HG02610 (cell line): ENCODE data around the gene STAT4.
"Not testable (repeated sequence)": the region's sequence is repeated elsewhere in the genome, so short reads cannot be mapped to it uniquely, and the experiment has no call there.

ENCODE experiments used
- ATAC-seq: cut with Tn5 transposase; IDR thresholded peaks from one replicate; pipeline ENCODE4 v1.9.1; 2021; ENCODE audit warnings: mild to moderate bottlenecking, moderate library complexity; ENCODE audit not compliant: unreplicated experiment

The STAT4 gene

DNA sequence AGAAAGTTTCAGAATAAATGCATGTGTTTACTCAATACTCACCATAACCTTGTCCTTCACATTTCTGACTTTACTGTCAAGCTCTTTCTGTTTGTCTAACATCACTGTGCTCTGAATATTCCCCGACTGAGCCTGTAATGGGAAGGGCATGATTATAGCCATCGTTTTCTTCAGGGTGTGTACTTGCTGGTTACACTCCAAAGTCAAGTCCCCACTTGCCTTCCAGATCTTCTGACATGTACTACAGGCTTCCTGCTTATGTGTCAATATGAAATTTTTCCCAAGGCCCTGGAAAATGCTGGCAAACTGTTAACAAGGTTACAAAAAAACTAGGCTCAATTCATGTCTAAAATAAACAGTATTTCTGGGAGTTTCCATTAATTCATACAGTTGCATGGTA lies 149.8 kb downstream of the STAT4 start:
- ATAC-seq: no peak

DNA sequence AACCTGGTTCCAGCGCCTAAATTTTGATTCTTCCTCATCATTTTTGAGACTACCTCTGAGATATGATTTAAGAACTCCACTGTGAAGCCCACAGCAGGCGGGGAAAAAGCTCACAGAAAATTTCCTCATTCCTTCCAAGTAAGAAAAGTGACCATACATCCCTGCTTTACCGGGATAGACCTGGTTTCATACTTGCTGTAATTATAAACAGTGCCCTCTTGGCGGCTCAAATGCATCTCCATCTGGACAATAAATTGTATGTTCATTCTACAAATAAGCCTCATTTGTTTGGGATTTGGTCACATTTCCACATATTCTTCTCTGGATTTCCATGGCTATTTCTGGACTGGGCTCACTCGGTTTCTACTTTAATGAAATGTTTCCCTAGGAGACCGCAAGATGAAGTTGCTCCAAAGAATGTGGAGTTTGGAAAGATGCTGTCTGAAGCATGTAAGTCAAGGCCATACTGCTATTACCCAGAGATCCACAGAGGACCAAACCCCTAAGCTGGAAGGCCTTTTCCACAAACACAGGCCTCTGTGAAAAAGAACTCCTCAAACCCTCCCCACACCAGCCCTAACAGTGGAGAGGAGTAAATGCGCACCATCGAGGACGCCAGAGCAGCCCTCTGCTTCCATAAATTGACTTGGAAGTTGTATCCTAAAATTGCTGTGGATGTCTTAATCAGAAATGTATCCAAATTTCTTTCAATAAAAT lies 150.7 kb downstream of the STAT4 start:
- ATAC-seq: no peak

DNA sequence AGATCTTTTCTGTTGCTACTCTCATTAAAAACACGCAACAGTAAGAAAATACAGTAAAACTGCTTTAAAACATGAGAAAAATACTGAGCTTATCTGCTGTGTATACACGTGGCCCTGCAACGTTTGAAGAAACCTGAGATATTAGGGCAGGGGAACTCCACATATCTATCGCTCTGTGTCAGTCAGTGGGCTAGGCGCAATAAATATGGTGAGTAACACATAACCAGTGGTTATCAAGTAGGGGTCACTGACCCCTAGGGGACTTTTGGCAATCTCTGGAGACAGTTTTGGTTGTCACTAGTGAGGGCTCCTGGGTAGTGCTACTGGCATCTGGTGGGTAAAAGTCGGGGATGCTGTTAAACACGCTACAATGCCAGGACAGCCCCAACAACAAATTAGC lies 151.7 kb downstream of the STAT4 start:
- ATAC-seq: no peak

DNA sequence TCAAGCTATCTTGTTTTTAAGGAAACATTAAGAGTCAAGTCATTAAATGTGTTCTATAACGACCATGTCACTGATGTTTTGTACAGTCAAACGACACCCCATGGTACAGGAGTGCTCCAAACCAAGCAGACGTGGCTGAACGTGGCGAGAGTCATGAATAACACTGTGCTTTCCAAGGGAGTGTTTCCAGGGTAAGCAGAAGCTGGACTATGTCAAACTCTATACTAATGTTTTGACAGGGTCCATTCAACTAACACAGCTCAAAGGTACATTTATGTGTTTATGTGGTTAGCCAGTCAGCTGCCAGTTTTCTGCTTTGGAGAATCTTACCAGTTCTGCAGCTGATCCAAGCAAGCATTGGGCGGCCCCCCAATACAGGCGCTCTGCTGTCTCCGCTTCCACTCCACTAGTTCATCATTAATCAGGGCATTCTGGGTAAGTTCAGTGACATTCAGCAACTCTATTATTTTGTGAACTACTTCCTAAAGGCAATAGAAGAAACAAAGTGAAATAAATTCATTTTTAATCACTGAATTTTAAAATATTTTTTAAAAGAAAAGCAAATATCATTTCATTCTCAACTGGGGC lies 153.2 kb downstream of the STAT4 start:
- ATAC-seq: no peak

DNA sequence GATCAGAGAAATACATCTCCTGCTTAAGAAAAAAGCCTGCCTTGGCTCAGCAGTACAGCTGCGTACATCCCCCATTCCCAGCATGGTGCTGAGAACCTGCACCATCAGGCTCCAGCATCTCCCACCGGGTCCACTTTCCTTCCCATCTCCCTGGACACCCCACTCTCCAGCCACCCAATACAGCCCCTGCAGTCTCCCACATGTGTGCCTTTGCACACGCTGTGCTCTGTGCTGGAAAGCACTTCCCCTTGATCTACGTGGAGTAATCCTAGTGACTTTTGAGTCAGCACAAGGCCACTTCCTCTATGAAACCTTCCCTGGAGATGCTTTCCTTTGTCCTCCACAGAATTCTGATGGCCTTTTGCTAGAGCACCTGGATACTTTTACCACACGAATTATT lies 153.8 kb downstream of the STAT4 start:
- ATAC-seq: no peak

DNA sequence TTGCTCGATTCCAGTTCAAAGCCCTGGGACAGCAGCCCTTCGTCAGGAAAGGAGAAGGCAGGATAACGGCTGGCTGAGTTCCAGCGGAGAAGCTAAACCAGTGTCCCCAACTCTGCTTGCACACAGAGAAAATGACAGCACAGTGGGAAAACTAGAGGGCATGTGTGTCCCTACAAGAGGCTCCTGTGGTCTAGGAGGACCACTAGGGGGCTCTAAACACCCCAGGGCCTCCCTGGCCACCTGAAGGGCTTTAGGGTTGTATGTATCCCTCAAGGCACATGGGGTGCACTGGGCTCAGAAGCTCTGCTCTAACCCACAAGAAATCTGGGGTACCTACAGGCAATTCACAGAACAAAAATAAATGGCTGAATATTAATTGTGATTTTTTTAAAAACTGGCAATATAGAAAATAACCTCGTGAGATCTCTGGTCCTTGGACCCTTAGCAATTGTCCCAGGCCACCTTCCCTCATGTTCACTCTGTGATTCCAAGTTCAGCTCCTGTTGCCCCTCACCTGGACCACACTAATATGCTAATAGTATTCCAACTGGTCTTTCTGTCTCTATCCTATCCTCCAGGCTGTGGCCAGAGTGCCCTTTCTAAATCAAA lies 154.4 kb downstream of the STAT4 start:
- ATAC-seq: no peak

GRCh38 chr2:190995315-190995714 lies 155.5 kb downstream of the STAT4 start:
- ATAC-seq: not testable (repeated sequence)

DNA sequence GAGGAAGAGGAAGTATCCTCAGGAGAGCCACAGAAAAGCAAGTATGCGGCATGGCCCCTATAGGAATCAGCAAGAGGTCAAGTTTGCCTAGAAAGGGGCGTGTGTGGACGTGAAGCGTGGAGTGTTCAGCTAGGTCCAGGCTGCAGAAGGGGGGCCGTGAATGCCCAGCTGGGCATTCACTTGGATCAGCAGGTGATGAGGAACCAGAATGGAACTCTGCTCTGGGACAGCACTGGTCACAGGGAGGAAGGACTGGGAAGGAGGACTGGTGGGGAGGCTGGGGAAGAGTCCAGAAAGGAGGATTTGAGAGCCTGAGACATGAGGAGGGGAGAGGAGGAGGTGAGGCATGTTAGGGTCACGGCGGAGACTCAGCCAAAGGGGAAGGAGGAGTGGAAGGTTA lies 156.6 kb downstream of the STAT4 start:
- no peak for ATAC-seq

GRCh38 chr2:190993292-190993643 lies 157.5 kb downstream of the STAT4 start:
- ATAC-seq: no peak

DNA sequence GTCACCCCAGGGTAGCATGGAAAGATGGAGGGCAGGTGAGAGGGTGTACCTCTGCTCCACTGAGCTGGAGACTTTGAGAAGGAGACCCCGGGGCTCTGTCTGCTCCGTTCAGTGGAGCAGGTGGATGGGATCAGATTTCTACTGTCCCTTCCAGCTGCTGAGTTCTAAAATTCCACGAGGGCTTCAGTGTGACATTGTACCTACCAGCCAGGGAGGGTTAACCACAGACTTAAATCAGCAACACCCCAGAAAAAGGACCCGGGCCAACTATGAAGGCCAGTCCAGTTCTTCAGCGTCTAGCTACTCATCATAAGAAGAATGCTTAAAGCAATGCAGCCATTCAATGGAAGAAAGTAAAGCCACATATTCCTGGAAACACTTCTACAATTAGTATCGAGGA lies 160.7 kb downstream of the STAT4 start:
- no peak for ATAC-seq

- ATAC-seq: no peak
Measured at GRCh38 chr2:190988910-190989309, 161.9 kb downstream of the STAT4 start.

DNA sequence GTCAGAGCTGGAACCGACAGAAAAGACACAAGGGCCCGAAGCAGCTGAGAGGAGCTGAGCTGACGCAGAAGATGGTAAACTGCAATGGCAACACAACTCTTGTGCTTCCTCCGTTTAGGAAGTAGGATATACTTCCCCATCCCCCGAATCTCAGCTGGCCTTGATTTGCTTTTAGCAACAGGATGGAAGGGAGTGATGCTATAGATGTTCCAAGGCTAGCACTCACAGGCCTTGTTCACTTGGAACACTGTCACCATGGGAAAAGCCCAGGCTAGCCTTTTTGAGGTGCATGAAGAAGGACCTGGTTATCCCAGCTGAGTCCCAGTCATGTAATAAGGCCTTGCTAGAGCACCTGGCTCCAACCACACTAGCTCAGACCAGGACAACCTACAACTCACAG lies 162.9 kb downstream of the STAT4 start:
- ATAC-seq: no peak

DNA sequence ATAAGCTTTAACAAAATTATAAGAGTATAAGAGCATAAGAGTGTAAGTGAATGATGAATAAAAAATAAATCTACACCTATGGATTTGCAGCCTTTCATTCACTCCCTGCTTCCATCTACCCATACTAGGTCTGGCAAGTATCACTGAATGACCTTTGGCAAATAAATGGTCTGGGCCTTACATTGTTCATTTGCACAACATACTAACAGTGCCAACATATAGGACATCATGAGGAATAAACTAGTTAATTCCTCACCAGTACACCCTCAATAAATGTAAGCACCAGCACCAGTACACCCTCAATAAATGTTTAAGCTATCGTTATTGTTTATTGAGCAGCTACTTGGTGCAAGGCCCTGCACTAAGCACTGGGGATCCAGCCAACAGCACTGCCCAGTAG lies 163.7 kb downstream of the STAT4 start:
- no peak for ATAC-seq

- no peak for ATAC-seq
Measured at GRCh38 chr2:190986221-190986953, 164.4 kb downstream of the STAT4 start.

DNA sequence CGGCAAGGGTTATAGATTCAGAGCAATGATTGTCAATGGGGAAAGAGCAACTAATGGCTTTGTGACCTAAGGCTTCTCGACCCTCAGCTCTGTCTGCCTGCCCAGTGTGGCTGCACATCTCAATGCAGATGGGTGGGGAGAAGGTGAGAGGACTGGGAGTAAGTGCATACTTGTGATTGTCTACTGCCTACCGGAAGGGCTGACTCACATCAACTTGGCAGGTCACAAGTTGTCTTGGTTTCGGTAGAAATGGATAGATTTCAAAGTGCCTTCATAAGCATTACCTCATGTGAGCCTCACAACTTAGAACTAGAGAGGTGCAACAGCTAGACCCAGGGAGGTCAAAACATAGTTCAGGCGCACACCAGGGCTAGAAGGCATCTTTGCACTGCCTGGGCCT lies 166.2 kb downstream of the STAT4 start:
- no peak for ATAC-seq

DNA sequence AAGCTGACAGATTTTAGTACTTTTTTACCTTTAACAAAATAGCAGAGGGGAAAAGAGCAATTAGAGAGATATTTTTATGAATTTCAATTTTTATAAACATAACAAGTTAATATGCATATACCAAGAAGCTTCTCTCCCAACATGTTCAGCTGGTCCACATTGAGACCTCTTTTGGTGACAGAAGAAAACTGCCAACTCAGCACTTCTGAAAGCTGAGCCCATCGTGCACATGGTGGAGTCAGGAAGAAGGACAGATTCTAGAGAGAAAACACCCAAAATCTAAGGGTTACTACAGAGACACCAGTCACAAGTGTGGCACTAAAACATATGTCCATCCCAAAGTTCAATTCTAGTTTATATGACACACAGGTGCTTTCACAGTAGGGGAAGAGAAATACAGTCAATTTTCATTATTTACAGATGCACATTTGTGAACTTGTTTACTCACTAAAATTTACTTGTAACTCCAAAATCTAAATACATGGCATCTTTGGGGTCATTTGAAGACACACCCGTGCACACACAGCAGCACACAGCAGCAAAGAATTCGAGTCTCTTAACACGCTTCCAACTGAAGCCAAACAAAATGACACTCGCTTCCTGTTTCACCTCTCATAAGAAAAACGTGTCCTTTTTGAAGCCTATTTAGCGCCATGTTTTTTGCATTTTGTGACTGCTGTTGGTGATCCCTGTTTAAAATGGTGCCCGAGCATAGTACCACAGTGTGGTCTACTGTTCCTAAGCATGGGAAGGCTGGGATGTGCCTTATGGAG lies 168.3 kb downstream of the STAT4 start:
- ATAC-seq: no peak

- ATAC-seq: no peak
Measured at GRCh38 chr2:190981733-190982132, 169.1 kb downstream of the STAT4 start.

- ATAC-seq: no peak
Measured at GRCh38 chr2:190981333-190981732, 169.5 kb downstream of the STAT4 start.

DNA sequence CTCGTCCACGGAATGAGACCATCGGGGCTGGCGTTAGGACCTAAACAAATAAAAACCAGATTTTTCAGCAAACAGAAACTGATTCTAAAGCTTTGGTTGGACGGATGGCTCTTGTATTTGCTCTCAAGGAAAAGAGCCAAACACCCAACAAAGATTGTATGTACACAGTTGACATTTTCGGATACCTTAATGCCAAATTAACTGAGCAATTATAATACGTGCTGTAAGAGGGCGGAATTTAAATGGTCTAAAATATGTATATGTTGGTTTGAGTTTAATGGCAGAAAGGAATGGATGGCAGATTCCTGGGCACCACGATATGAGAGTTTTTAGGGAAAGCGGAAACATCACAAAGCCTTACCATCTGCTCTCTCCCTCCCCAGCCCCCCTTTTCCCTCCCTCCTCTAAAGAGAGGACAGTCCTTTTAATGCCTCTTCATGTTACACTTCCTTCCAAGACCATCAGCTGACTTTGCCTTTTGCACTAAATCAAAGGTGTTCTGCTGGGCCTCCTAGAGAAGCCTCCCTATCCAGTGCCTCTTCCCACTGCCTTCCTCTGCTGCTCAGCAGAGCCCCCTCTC lies 170.1 kb downstream of the STAT4 start:
- ATAC-seq: no peak

GRCh38 chr2:190979906-190980629 lies 170.7 kb downstream of the STAT4 start:
- ATAC-seq: no peak
